Raji (cell line): ENCODE measurements around the gene TP53AIP1.

Source experiments
- POLR2A ChIP-seq: IDR thresholded peaks from 2 replicates; pipeline ENCODE4 v1.6.1; 2011; ENCODE audit warnings: low read depth, low read length, control low read depth; ENCODE audit not compliant: insufficient read depth

The TP53AIP1 gene

GRCh38 chr11:128893578-128894285 lies 48.9 kb downstream of the TP53AIP1 start:
- TF ChIP-seq POLR2A, result no peak

GRCh38 chr11:128892866-128893565 lies 49.7 kb downstream of the TP53AIP1 start:
- TF ChIP-seq POLR2A, result no peak

GRCh38 chr11:128891913-128892398 lies 50.7 kb downstream of the TP53AIP1 start:
- TF ChIP-seq POLR2A, result no peak

- TF ChIP-seq POLR2A, result no peak
Observed at GRCh38 chr11:128890543-128891368, 51.9 kb downstream of the TP53AIP1 start, which contains the start of gene KCNJ5. Gene KCNJ5 (plus strand): TSS chr11:128891356. CDS start chr11:128911274, 19,918 bp downstream.

GRCh38 chr11:128890216-128890542 lies 52.5 kb downstream of the TP53AIP1 start:
- TF ChIP-seq POLR2A, result no peak

GRCh38 chr11:128889657-128890213 lies 52.9 kb downstream of the TP53AIP1 start:
- no peak for TF ChIP-seq POLR2A

GRCh38 chr11:128888034-128888985 lies 54.4 kb downstream of the TP53AIP1 start:
- no peak for TF ChIP-seq POLR2A

- TF ChIP-seq POLR2A, result no peak
Observed at GRCh38 chr11:128886406-128887124, 56.1 kb downstream of the TP53AIP1 start.
